DND-41 (cell line): ENCODE data around the gene ARID2.

Source experiments
- CTCF ChIP-seq: IDR thresholded peaks from 2 replicates; pipeline ENCODE4 v1.5.1; 2012; ENCODE audit warnings: borderline replicate concordance, low read length, moderate library complexity, mild to moderate bottlenecking; ENCODE audit not compliant: poor library complexity, severe bottlenecking; ENCODE audit errors: extremely low read depth
- EZH2 ChIP-seq: IDR thresholded peaks from 3 replicates; pipeline ENCODE4 v1.6.1; 2012; ENCODE audit warnings: borderline replicate concordance, low read depth, mild to moderate bottlenecking, moderate library complexity, low read length, inconsistent platforms; ENCODE audit not compliant: severe bottlenecking

GRCh38 chr12:45852508-45852907 is 123.0 kb downstream of the ARID2 start:
- TF ChIP-seq CTCF (no peak), EZH2 (no peak)
